Right ventricle myocardium superior (tissue), 1 donor: ENCODE data around the gene CCDC192. TPM values are rescaled to one million over a fixed set of nuclear protein-coding genes. Genes with fewer than 3 reads are reported as not detected.

Experiments used
- ATAC-seq: fragments of 200-7000 bp; cut with Tn5 transposase; one replicate; pipeline ENCODE4 v1.9.1; 2020; ENCODE audit warnings: mild to moderate bottlenecking; ENCODE audit not compliant: poor library complexity
- DNase-seq: peaks from one replicate; pipeline ENCODE4 v3.0.0-alpha.2; 2020
- intact Hi-C: fragments of 100-400 bp; cut with DNase I; formaldehyde crosslinking; loops from one replicate; pipeline ENCODE4 v1.11.2; 2022
- total RNA-seq: library from RNA; stranded (reverse); fragmentation: NEBNext Ultra II Directional; extraction: Animal tissue kit (Norgen Biotek cat#: 25700); gene quantifications from one replicate; pipeline ENCODE4 v1.2.1, GENCODE V29; 2021
- donor health status: DM: no; HTN: yes; CAD: no; lungs with severe emphysema.

Gene CCDC192
- total RNA-seq, 1 donor from 2014 or later = not detected

GRCh38 chr5:127951791-127952190 lies 248.6 kb downstream of the CCDC192 start:
- intact Hi-C loops = no loop called here
- no peak for DNase-seq
- ATAC-seq = no peak

- intact Hi-C loops = no loop called here
- ATAC-seq (peak; percentile 75), DNase-seq (peak; percentile 64)
Observed at GRCh38 chr5:127957183-127957582, 254.0 kb downstream of the CCDC192 start.

GRCh38 chr5:127957701-127958239 lies 254.6 kb downstream of the CCDC192 start:
- ATAC-seq (no peak), DNase-seq (no peak)
- intact Hi-C loops = no loop called here

GRCh38 chr5:127958421-127959011 lies 255.3 kb downstream of the CCDC192 start:
- intact Hi-C loops = no loop called here
- no peak for ATAC-seq

DNA sequence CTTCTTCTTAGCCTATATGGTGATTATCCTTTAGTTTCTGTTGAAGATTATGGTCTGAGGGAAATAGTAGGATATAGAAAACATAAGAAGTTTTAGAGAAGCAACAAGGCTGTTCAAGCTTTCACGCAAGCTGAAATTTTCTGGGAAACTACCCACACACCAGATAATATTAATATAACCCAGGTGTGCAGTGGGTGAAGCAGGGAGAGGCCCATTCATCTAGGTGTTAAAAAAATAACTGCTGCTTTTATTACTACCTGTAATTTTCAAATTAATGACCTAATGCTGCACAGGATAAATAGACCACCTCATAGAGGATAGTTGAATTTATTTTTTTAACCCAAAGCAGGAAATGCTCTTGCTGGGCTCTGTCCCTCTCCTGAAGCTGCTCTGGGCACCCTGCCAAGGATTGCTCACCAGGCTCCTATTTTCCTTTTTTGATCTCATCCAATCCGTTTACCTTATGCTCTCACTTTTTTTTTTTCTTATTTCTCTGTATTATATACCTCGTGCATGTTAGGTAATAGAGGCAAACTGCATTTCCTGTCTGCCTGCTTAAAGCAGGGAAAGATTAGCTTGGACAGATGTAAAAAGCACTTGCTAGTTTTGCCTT lies 256.1 kb downstream of the CCDC192 start:
- DNase-seq (peak; percentile 75), ATAC-seq (peak; percentile 35)
- intact Hi-C loops = no loop called here

More at GRCh38 chr5:127958421-127959011, 255.3 kb downstream of the CCDC192 start:
- DNase-seq = no peak

DNA sequence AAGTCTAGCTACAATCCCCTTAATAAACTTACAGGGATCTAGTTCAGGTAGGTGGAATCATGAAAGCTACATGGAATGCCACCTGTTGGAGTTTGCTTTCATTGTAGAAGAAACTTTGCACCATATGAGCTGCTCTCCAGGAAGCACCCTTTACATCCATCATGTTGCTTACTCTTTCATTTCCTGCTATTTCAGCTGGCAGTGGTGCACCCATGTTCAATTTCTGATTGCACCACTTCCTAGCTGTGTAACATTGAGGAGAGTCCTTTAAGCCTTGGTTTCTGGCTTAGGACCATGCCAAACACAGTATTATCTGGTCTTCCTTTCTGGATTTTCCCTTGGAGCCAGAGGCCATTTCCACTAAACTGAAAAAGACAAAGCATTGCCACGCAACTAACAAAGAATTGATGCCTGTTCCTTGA lies 257.1 kb downstream of the CCDC192 start:
- intact Hi-C loops = loop anchor here (10.0 kb wide), 1 partner anchor 95 kb away; no protein-coding TSS in a partner anchor
- DNase-seq = no peak
- peak; percentile 14 for ATAC-seq

GRCh38 chr5:127961006-127961762 lies 258.0 kb downstream of the CCDC192 start:
- intact Hi-C loops = loop anchor here (10.0 kb wide), 1 partner anchor 94 kb away; no protein-coding TSS in a partner anchor
- DNase-seq (no peak), ATAC-seq (peak; percentile 69)

DNA sequence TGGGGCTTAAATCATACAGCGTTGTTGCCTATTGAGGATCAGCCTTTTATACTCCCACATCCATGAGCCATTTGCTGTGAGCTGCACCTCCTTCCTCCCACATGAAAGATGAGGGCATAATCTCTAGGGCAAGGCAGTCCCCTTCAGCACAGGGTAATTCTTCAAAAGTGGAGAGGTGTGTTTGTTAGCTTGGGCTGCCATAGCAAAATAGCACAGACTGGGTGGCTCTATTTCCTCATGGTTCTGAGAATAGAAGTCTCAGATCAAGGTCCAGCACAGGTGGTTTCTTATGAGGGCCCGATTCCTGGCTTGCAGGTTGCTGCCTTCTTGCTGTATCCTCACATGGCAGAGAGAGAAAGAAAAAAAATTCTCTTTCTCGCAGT lies 258.6 kb downstream of the CCDC192 start:
- intact Hi-C loops = loop anchor here (10.0 kb wide), 1 partner anchor 93 kb away; no protein-coding TSS in a partner anchor

GRCh38 chr5:127962491-127962890 lies 259.3 kb downstream of the CCDC192 start:
- intact Hi-C loops = loop anchor here (10.0 kb wide), 1 partner anchor 92 kb away; no protein-coding TSS in a partner anchor
- DNase-seq = no peak

More for the DNA sequence above, 258.6 kb downstream of the CCDC192 start:
- no peak for DNase-seq
- ATAC-seq = peak; percentile 8

GRCh38 chr5:127963233-127963632 lies 260.0 kb downstream of the CCDC192 start:
- intact Hi-C loops = loop anchor here (10.0 kb wide), 1 partner anchor 92 kb away; no protein-coding TSS in a partner anchor
- DNase-seq (no peak), ATAC-seq (no peak)

More at GRCh38 chr5:127962491-127962890, 259.3 kb downstream of the CCDC192 start:
- ATAC-seq = no peak

DNA sequence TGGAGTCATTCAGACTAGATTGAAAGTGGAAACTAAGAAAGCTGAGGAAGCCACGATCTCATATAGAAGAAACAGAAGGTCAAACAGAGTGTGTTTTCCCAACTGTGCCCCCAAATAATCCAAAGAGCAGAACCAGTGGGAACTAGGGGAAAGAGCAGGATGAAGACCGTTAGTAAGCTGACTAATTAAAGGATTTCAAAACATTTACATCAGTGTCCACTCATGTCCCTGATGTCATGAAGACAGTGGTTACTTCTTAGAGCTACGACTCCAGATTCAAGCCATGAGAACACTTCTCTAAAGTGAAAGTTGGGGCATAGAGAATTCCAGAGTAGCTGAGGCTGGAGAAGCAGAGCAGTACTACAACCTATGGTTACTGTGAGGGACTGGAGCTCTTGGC lies 260.7 kb downstream of the CCDC192 start:
- intact Hi-C loops = loop anchor here (10.0 kb wide), 1 partner anchor 91 kb away; no protein-coding TSS in a partner anchor
- no peak for DNase-seq
- ATAC-seq = no peak

- DNase-seq = no peak
- no peak for ATAC-seq
- intact Hi-C loops = loop anchor here (10.0 kb wide), 1 partner anchor 87 kb away; no protein-coding TSS in a partner anchor
Observed at GRCh38 chr5:127967323-127967982, 264.3 kb downstream of the CCDC192 start.

- intact Hi-C loops = loop anchor here (10.0 kb wide), 1 partner anchor 87 kb away; no protein-coding TSS in a partner anchor
- ATAC-seq = no peak
- DNase-seq = no peak
Observed at GRCh38 chr5:127967983-127968592, 264.9 kb downstream of the CCDC192 start.

DNA sequence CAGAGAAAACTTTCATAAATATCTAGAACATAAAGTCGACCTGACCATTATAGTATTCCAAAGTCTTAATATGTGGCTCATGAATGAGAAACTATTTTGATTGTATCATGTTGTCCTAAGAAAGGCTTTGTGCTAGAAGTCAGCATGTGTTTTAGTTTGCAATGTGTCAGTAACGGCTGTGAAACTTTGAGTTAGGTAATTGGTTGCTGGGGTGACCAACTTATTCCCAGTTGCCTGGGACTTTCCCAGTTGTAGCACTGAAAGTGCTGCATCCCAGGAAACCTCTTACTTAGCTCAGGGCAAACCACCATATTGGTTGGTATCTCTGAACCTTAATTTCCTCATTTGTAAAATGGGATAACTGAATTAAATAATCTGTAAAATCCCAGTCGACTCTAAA lies 265.8 kb downstream of the CCDC192 start:
- intact Hi-C loops = loop anchor here (10.0 kb wide), 1 partner anchor 86 kb away; no protein-coding TSS in a partner anchor
- ATAC-seq (no peak), DNase-seq (no peak)

- DNase-seq = no peak
- no peak for ATAC-seq
- intact Hi-C loops = loop anchor here (10.0 kb wide), 1 partner anchor 85 kb away; no protein-coding TSS in a partner anchor
Observed at GRCh38 chr5:127969651-127970050, 266.5 kb downstream of the CCDC192 start.

GRCh38 chr5:127970081-127970480 lies 266.9 kb downstream of the CCDC192 start:
- ATAC-seq (no peak), DNase-seq (no peak)
- intact Hi-C loops = no loop called here

GRCh38 chr5:127970854-127971425 lies 267.7 kb downstream of the CCDC192 start:
- DNase-seq (no peak), ATAC-seq (peak; percentile 65)
- intact Hi-C loops = no loop called here

DNA sequence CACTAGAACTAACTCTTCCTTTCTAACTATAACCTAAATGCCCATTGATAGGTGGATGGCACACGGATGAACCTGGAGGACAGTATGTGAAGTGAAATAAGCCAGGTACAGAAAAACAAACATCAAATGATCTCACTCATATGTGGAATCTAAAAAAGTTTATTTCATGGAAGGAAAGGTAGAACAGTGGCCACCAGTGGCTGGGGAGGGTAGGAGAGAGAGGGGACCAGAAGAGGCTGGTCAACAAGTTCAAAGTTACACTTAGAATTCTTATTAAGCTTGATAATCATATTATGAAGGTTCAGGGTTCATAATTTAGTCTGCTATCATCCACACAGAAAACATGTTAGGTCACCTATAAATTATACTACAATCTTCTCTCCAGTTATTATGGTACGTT lies 272.8 kb downstream of the CCDC192 start:
- intact Hi-C loops = no loop called here
- no peak for ATAC-seq

More for the DNA sequence above, 272.8 kb downstream of the CCDC192 start:
- no peak for DNase-seq
